Fibroblast of the aortic adventitia (primary cell): Measurements from ENCODE around the gene TRAF3. TPM values are rescaled to one million over a fixed set of nuclear protein-coding genes. Genes with fewer than 3 reads are reported as not detected.

Source experiments
- DNase-seq: peaks from one replicate; pipeline ENCODE4 v3.0.0-alpha.2; 2010; ENCODE audit warnings: low read depth
- H3K4me3 ChIP-seq: 2 replicates; pipeline ENCODE4 v1.5.1; 2011; ENCODE audit warnings: low read depth, mild to moderate bottlenecking, control low read depth, low read length, moderate library complexity
- total RNA-seq: library from RNA; depleted of rRNA; stranded (reverse); fragments of >200 nt; gene quantifications from 2 replicates; pipeline ENCODE4 v1.2.3, GENCODE V29; 2012; ENCODE audit warnings: low replicate concordance
- TF ChIP-seq, protein P1 (sequence below): IDR thresholded peaks from 2 replicates; pipeline ENCODE4 v1.5.1; 2011; ENCODE audit warnings: mild to moderate bottlenecking, low read length, control low read depth, inconsistent platforms; ENCODE audit not compliant: insufficient read depth

Gene TRAF3
- total RNA-seq, 1 donor = 19.3 TPM

DNA sequence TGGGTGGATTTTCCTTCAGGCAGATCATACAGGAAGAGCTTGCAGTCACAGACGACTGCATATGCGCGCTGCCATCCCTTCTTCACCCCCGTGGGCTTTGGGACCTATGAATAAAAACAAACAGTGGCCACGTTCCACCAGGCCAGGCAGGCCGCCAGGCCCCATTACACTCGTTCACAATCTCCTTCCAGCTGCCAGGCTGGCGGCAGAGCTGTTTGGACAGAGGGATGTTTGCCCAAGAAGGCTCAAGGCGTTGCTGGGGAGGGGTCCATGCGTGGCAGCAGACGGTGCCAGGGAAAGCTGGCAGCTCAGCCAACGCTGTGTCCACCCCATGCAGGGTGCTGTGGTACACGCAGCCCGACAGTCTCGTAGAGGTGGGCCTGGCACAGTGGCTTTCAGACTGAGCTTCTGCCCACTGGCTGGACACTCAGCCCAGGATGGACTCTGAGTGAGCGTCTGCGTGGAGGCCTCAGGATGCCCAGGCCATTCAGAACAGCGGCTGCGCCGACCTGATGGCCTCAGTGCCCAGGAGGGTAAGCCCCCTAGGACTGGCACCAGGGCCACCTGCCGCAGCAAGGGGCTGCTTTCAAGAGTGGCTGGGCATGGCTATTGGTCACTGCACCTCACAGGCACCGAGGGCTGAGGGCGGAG, 172.7 kb downstream of the TRAF3 start:
- no peak overlapping the region for H3K4me3 ChIP-seq
- peak; percentile 25 for DNase-seq
- TF ChIP-seq, protein P1, sequence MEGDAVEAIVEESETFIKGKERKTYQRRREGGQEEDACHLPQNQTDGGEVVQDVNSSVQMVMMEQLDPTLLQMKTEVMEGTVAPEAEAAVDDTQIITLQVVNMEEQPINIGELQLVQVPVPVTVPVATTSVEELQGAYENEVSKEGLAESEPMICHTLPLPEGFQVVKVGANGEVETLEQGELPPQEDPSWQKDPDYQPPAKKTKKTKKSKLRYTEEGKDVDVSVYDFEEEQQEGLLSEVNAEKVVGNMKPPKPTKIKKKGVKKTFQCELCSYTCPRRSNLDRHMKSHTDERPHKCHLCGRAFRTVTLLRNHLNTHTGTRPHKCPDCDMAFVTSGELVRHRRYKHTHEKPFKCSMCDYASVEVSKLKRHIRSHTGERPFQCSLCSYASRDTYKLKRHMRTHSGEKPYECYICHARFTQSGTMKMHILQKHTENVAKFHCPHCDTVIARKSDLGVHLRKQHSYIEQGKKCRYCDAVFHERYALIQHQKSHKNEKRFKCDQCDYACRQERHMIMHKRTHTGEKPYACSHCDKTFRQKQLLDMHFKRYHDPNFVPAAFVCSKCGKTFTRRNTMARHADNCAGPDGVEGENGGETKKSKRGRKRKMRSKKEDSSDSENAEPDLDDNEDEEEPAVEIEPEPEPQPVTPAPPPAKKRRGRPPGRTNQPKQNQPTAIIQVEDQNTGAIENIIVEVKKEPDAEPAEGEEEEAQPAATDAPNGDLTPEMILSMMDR = no peak

DNA sequence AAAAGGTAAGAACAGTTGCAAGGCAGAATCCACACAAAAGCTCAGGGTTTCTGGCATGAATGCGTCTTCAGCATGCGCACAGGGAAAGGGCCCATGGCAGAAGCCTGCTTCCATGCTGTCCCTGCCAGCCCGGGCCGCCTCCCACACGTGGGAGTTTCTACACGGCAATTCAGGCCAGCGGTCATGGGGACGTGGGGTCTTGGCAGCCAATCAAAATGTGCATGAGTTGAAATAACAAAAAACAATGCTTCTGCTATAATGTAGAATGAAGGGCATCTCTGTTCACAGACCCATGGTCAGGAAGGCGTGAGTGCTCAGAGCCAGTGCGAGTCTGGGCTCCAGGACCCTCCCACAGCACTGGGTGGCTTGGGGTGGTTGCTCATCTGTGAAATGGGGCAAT, 173.8 kb downstream of the TRAF3 start:
- DNase-seq = no peak

DNA sequence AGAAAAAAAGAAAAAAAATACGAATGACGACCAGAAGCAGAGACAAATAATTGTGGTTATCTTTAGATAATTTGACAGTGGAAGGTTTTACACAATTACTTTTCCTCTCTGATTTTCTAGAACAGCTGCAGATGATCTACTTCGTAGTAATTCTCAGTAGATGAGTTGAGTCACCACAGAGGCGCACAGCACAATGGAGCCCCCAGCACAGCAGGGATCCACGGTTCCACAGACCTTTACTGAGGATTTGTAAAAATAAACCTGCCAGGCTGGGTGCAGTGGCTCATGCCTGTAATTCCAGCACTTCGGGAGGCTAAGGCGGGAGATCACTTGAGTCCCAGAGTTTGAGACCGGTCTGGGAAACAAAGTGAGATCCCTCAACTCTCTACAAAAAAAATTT, 174.6 kb downstream of the TRAF3 start:
- TF ChIP-seq, protein P1 = no peak
- no peak for DNase-seq

More for the DNA sequence above, 173.8 kb downstream of the TRAF3 start:
- no peak overlapping the region for H3K4me3 ChIP-seq
- TF ChIP-seq, protein P1 = no peak

DNA sequence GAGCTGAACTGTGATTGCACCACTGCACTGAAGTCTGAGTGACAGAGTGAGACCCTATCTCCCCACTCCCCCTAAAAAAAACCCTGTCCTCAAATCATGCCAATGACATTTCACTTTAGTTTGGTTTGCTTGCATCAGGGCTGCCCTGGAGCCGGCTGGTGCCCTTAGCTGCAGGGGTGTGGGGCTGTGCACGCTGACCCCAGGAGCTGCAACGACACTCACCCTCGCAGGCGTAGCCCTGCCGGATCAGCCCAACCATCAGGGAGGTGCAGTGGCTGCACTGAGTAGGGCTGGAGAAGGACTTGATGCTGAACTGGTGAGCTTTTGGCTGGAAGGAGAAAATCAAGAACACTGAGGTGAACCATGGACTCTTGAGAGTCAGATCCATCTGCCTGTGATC, 175.0 kb downstream of the TRAF3 start:
- no peak overlapping the region for H3K4me3 ChIP-seq
- DNase-seq = no peak
- TF ChIP-seq, protein P1 = no peak

More for the DNA sequence above, 174.6 kb downstream of the TRAF3 start:
- H3K4me3 ChIP-seq = no peak overlapping the region

- DNase-seq = no peak
- TF ChIP-seq, protein P1 = no peak
- no peak overlapping the region for H3K4me3 ChIP-seq
Measured at GRCh38 chr14:102953100-102953499, 175.9 kb downstream of the TRAF3 start.

- H3K4me3 ChIP-seq = no peak overlapping the region
- DNase-seq = no peak
- TF ChIP-seq, protein P1 = no peak
Measured at GRCh38 chr14:102954081-102954789, 177.0 kb downstream of the TRAF3 start.
